ENCODE measurements around the gene CYP26C1. TPM values are rescaled to one million over a fixed set of nuclear protein-coding genes. Genes with fewer than 3 reads are reported as not detected.

Gene CYP26C1
- total RNA-seq, 1 experiment from 2014 or later, result 0.46 TPM

- H2AFZ ChIP-seq, result no peak overlapping the region
- ChIA-PET POLR2A (ENCODE audit: unreplicated experiment) (no interaction called here), CTCF (no interaction called here)
- H3K4me3 ChIP-seq, result no peak overlapping the region
- DNase-seq, result no peak
- no peaks in the 10 kb centered on the region for H3K36me3 ChIP-seq (ENCODE audit: low read depth)
- H3K79me2 ChIP-seq (ENCODE audit: low read depth), result no peaks in the 10 kb centered on the region
- H3K9me3 ChIP-seq (ENCODE audit: insufficient read depth, low read depth), result no peaks in the 10 kb centered on the region
- H3K4me2 ChIP-seq, result no peak overlapping the region
- H3K27ac ChIP-seq, result no peak overlapping the region
- no peaks in the 10 kb centered on the region for H3K9me2 ChIP-seq (ENCODE audit: insufficient read depth)
- H3F3A ChIP-seq (ENCODE audit: insufficient read depth, low read depth), result peaks cover 11% of the 10 kb centered on the region; the same call in 1 of the 2 replicates
- no peaks in the 10 kb centered on the region for H4K20me1 ChIP-seq (ENCODE audit: insufficient read depth)
- intact Hi-C loops (cut with micrococcal nuclease; ENCODE audit: unreplicated experiment), result no loop called here
- no peaks in the 10 kb centered on the region for H3K27me3 ChIP-seq (ENCODE audit: insufficient read depth, low read depth)
- TF ChIP-seq EZH2 (IDR thresholded peaks at IDR 0.05; ENCODE audit: low read depth) (no peak), CTCF (conservative IDR thresholded peaks at IDR 0.05) (no peak)
- peaks cover 17% of the 10 kb centered on the region for H3K4me1 ChIP-seq (replicated peaks; ENCODE audit: insufficient read depth)
- no TSS peak for BruUV-seq (replicated peaks)
Measured at GRCh38 chr10:93026072-93026471, 34.5 kb upstream of the CYP26C1 start.

GRCh38 chr10:93027508-93027907 is 33.1 kb upstream of the CYP26C1 start:
- peaks cover 18% of the 10 kb centered on the region for H3K4me1 ChIP-seq (replicated peaks; ENCODE audit: insufficient read depth)
- H3K4me2 ChIP-seq, result no peak overlapping the region
- no peaks in the 10 kb centered on the region for H3K79me2 ChIP-seq (ENCODE audit: low read depth)
- H4K20me1 ChIP-seq (ENCODE audit: insufficient read depth), result no peaks in the 10 kb centered on the region
- intact Hi-C loops (cut with micrococcal nuclease; ENCODE audit: unreplicated experiment), result no loop called here
- no peak overlapping the region for H3K27ac ChIP-seq
- no peaks in the 10 kb centered on the region for H3K9me3 ChIP-seq (ENCODE audit: insufficient read depth, low read depth)
- BruUV-seq (replicated peaks), result no TSS peak
- H3K36me3 ChIP-seq (ENCODE audit: low read depth), result no peaks in the 10 kb centered on the region
- H3K27me3 ChIP-seq (ENCODE audit: insufficient read depth, low read depth), result no peaks in the 10 kb centered on the region
- H3K4me3 ChIP-seq, result no peak overlapping the region
- ChIA-PET CTCF (no interaction called here), POLR2A (ENCODE audit: unreplicated experiment) (no interaction called here)
- no peak overlapping the region for H2AFZ ChIP-seq
- DNase-seq, result no peak
- peaks cover 11% of the 10 kb centered on the region; the same call in 1 of the 2 replicates for H3F3A ChIP-seq (ENCODE audit: insufficient read depth, low read depth)
- TF ChIP-seq EZH2 (IDR thresholded peaks at IDR 0.05; ENCODE audit: low read depth) (no peak), CTCF (conservative IDR thresholded peaks at IDR 0.05) (no peak)
- no peaks in the 10 kb centered on the region for H3K9me2 ChIP-seq (ENCODE audit: insufficient read depth)

GRCh38 chr10:93028883-93029282 is 31.7 kb upstream of the CYP26C1 start:
- Histone ChIP-seq H3K9me3 (ENCODE audit: insufficient read depth, low read depth) (no peaks in the 10 kb centered on the region), H3K79me2 (ENCODE audit: low read depth) (no peaks in the 10 kb centered on the region), H3F3A (ENCODE audit: insufficient read depth, low read depth) (peaks cover 11% of the 10 kb centered on the region; the same call in 1 of the 2 replicates), H3K27me3 (ENCODE audit: insufficient read depth, low read depth) (no peaks in the 10 kb centered on the region), H3K36me3 (ENCODE audit: low read depth) (no peaks in the 10 kb centered on the region), H3K9me2 (ENCODE audit: insufficient read depth) (no peaks in the 10 kb centered on the region), H4K20me1 (ENCODE audit: insufficient read depth) (no peaks in the 10 kb centered on the region), H3K27ac (no peak overlapping the region), H3K4me3 (no peak overlapping the region), H2AFZ (no peak overlapping the region), H3K4me2 (no peak overlapping the region), H3K4me1 (replicated peaks; ENCODE audit: insufficient read depth) (peaks cover 18% of the 10 kb centered on the region)
- intact Hi-C loops (cut with micrococcal nuclease; ENCODE audit: unreplicated experiment), result no loop called here
- peak in 1 of 2 experiments; percentile 9 for DNase-seq
- CTCF ChIA-PET, result no interaction called here
- no TSS peak for BruUV-seq (replicated peaks)
- no peak for TF ChIP-seq EZH2 (IDR thresholded peaks at IDR 0.05; ENCODE audit: low read depth)
- no peak for TF ChIP-seq CTCF (conservative IDR thresholded peaks at IDR 0.05)
- POLR2A ChIA-PET (ENCODE audit: unreplicated experiment), result no interaction called here

Data from PC-9 (cell line).